ENCODE results near the gene VSIR. TPM values are rescaled to one million over a fixed set of nuclear protein-coding genes. Genes with fewer than 3 reads are reported as not detected.

The VSIR gene
- total and polyA plus RNA-seq, 9 of the 15 experiments (the other 6 are each of a cell fraction or from before 2014, with no cell fraction given), result 0.14 to 20.5 (median 9.3) TPM

- TF ChIP-seq, protein P1, sequence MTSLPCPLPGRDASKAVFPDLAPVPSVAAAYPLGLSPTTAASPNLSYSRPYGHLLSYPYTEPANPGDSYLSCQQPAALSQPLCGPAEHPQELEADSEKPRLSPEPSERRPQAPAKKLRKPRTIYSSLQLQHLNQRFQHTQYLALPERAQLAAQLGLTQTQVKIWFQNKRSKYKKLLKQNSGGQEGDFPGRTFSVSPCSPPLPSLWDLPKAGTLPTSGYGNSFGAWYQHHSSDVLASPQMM (CRISPR knock-in tag; IDR thresholded peaks at IDR 0.05), result no peak
- TF ChIP-seq, protein P2, sequence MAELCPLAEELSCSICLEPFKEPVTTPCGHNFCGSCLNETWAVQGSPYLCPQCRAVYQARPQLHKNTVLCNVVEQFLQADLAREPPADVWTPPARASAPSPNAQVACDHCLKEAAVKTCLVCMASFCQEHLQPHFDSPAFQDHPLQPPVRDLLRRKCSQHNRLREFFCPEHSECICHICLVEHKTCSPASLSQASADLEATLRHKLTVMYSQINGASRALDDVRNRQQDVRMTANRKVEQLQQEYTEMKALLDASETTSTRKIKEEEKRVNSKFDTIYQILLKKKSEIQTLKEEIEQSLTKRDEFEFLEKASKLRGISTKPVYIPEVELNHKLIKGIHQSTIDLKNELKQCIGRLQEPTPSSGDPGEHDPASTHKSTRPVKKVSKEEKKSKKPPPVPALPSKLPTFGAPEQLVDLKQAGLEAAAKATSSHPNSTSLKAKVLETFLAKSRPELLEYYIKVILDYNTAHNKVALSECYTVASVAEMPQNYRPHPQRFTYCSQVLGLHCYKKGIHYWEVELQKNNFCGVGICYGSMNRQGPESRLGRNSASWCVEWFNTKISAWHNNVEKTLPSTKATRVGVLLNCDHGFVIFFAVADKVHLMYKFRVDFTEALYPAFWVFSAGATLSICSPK (IDR thresholded peaks at IDR 0.05; ENCODE audit: borderline replicate concordance), result no peak
- TF ChIP-seq SREBF1 (IDR thresholded peaks at IDR 0.05; ENCODE audit: borderline replicate concordance, low read depth, low read length), result no peak
- TF ChIP-seq PHB (CRISPR knock-in tag; IDR thresholded peaks at IDR 0.05), result peak; percentile 66; the same call in 1 of the 2 replicates
- no peak for TF ChIP-seq SNRNP70 (optimal IDR thresholded peaks at IDR 0.05; ENCODE audit: low read depth, low read length)
- TF ChIP-seq, protein P3, sequence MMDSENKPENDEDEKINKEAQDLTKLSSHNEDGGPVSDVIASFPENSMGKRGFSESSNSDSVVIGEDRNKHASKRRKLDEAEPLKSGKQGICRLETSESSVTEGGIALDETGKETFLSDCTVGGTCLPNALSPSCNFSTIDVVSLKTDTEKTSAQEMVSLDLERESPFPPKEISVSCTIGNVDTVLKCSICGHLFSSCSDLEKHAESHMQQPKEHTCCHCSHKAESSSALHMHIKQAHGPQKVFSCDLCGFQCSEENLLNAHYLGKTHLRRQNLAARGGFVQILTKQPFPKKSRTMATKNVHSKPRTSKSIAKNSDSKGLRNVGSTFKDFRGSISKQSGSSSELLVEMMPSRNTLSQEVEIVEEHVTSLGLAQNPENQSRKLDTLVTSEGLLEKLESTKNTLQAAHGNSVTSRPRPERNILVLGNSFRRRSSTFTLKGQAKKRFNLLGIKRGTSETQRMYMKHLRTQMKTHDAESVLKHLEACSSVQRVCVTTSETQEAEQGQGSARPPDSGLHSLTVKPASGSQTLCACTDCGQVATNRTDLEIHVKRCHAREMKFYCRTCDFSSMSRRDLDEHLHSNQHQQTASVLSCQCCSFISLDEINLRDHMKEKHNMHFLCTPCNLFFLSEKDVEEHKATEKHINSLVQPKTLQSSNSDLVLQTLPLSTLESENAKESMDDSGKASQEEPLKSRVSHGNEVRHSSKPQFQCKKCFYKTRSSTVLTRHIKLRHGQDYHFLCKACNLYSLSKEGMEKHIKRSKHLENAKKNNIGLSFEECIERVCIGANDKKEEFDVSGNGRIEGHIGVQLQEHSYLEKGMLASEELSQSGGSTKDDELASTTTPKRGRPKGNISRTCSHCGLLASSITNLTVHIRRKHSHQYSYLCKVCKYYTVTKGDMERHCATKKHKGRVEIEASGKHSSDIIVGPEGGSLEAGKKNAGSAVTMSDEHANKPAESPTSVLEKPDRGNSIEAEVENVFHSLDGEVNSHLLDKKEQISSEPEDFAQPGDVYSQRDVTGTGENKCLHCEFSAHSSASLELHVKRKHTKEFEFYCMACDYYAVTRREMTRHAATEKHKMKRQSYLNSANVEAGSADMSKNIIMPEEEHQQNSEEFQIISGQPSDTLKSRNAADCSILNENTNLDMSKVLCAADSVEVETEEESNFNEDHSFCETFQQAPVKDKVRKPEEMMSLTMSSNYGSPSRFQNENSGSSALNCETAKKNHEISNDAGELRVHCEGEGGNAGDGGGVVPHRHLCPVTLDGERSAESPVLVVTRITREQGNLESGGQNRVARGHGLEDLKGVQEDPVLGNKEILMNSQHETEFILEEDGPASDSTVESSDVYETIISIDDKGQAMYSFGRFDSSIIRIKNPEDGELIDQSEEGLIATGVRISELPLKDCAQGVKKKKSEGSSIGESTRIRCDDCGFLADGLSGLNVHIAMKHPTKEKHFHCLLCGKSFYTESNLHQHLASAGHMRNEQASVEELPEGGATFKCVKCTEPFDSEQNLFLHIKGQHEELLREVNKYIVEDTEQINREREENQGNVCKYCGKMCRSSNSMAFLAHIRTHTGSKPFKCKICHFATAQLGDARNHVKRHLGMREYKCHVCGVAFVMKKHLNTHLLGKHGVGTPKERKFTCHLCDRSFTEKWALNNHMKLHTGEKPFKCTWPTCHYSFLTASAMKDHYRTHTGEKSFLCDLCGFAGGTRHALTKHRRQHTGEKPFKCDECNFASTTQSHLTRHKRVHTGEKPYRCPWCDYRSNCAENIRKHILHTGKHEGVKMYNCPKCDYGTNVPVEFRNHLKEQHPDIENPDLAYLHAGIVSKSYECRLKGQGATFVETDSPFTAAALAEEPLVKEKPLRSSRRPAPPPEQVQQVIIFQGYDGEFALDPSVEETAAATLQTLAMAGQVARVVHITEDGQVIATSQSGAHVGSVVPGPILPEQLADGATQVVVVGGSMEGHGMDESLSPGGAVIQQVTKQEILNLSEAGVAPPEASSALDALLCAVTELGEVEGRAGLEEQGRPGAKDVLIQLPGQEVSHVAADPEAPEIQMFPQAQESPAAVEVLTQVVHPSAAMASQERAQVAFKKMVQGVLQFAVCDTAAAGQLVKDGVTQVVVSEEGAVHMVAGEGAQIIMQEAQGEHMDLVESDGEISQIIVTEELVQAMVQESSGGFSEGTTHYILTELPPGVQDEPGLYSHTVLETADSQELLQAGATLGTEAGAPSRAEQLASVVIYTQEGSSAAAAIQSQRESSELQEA (IDR thresholded peaks at IDR 0.05; ENCODE audit: low read depth), result no peak
- TF ChIP-seq SFPQ (IDR thresholded peaks at IDR 0.05; ENCODE audit: low read depth, low read length), result no peak
- TF ChIP-seq MXD1 (CRISPR knock-in tag; IDR thresholded peaks at IDR 0.05; ENCODE audit: borderline replicate concordance, poor library complexity, severe bottlenecking), result no peak
- TF ChIP-seq MBD2 (IDR thresholded peaks at IDR 0.05; ENCODE audit: borderline replicate concordance, low read depth), result no peak
- TF ChIP-seq ZNF121 (CRISPR knock-in tag; conservative IDR thresholded peaks at IDR 0.05), result no peak
- TF ChIP-seq RB1 (IDR thresholded peaks at IDR 0.05; ENCODE audit: low read depth), result no peak
- TF ChIP-seq MITF (IDR thresholded peaks at IDR 0.05), result no peak
- peak; percentile 78; the same call in 1 of the 2 replicates for TF ChIP-seq ZNF584 (CRISPR knock-in tag; IDR thresholded peaks at IDR 0.05; ENCODE audit: low read depth)
Observed at GRCh38 chr10:71747039-71747531, 26.2 kb downstream of the VSIR start (continued).
